GM10847 (cell line): Measurements from ENCODE around the gene DGKQ.

Experiments used
- POLR2A ChIP-seq: IDR thresholded peaks from 2 replicates; pipeline ENCODE4 v1.6.1; 2011; ENCODE audit not compliant: insufficient read length; ENCODE audit errors: extremely low read depth

DGKQ gene

DNA sequence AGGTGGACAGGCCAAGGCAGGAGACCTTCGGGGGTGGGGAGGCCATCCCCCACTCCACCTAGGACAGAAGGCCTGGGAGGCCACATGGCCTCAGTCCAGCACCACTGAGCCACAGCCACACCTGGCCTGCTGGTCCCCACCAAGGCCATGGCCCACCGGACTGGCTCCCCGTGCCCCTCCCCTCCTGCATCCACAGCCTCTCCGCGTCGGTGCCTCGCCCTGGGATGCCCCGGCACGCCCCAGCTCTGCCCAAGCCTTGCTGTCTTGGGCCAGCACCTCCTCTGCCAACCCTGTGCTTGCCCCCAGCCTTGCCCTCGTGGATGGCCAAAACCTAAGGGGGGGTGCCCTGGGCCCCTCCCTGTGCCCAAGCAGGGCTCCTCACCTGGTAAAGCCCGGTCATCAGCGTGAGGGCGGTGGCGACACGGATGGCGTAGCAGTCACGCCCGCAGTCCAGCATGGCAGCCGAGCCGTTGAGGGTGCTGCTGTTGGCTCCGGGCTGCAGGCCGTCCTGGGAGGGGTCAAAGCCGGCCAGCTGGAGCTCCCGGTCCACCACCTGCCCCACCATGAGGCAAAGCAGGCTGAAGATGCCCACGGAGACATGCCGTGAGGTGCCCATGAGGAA is 17.5 kb upstream of the DGKQ start:
- no peak for TF ChIP-seq POLR2A

DNA sequence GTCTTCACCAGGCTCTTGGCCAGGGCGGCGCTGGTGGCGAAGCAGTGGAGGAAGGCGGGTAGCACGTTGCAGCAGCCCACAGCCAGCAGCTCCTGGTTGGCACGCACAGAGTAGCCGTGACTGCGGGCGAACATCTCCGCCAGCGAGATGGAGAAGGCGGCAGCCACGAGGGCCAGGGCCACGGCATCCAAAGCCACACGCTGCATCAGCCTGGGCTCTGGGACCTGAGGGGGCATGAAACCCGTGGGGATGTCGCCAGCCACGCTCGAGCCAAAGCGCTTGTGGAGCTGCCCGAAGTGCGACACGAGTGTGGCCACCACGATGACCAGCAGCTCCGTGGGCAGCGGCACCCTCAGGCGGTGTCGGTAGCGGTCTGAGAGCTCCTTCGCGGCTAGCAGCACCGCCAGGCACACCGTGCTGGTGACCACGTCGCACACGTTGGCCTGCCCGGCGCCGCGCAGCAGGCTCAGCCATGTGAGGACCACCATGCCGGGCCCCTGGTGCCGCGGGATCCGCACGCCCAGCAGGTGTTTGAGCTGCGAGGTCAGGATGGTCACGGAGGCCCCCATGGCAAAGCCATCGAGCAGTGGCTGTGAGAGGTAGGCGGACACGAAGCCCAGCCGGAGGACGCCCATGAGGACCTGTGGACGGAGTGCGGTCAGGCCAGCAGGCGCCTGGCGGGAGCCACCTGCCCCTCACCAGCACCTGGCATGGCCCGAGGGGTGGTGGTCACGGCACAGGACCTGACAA is 16.5 kb upstream of the DGKQ start:
- no peak for TF ChIP-seq POLR2A

DNA sequence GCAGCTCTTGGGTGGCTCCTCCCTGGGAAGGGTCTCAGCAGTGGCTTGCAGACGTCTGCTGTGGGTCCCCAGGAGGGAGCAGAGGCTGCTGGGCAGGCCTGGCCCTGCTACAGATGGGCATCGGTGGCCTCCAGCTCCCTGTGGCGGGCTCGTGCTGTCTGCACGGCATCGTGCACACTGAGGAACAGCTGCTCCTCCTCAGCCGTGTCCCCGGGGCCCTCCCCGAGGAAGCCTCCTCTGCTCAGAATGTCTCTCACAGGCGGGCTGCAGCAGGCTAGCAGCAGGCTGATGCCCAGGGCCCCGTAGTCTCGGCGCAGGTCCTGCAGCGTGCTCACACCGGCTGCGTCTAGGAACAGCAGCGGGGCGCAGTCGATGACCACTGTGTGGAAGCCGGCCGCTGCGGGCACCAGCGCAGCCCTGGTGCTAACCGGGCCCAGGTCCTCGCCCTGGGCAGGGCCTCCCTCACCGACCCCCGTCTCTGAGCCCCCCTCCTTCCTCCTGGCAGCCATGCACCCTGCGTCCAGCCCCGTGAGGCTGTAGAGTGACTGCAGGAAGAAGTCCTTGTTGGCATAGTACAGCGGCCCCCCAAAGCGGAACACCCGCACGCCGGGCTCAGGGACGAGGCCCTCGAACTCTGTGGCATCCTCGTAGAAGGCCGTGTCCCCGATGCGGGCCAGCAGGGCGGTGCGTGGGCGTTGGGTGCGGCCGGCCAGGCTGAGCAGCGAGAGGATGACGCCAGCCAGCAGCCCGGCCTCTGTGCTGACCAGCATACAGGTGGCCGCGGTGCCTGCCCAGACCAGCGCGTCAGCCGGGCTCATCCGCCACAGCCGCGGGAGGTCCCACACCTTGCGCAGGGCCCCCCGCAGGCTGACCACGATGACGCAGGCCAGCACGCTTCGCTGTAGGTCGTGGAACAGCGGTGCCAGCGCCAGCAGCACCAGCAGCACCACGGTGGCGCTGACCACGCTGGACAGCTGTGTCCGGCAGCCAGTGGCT is 15.7 kb upstream of the DGKQ start:
- TF ChIP-seq POLR2A: no peak

DNA sequence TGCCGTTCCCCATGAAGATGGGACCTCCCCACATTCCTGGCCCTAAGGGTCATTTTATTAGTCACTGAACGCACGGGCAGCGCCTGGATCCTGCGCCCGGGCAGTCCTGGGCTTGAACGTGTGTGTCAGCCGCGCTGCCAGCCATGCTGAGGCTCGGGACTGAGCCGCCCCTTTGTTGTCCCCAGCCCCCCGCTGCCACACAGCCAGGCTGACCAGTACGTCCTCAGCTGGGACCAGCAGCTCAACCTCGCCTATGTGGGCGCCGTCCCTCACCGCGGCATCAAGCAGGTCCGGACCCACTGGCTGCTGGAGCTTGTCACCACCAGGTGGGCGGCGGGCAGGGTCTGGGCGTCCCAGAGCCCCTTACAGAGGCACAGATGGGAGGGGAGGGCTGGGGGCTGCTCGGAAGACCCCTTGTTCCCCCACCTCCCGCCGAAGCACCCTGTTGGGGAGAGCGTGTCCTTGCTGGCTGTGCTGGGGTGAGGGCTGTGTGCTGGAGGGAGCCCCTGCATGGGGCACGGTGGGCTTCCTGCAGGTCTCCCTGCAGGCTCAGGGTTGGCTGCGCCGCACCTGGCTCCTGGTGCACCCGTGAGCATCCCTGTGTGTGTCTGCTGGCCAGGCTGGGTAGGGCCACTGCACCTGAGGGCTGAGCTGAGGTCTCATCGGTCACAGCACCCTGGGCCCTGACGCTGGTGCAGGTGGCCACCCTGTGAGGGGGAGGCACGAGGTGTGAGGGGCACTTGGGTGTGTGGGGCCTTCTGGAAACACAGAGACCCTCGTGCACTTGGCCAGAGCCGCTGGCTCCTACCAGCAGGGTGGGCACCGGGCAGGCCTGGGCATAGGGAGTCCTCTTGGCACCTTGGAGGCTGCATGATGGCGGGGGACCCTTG is 14.5 kb upstream of the DGKQ start:
- no peak for TF ChIP-seq POLR2A

DNA sequence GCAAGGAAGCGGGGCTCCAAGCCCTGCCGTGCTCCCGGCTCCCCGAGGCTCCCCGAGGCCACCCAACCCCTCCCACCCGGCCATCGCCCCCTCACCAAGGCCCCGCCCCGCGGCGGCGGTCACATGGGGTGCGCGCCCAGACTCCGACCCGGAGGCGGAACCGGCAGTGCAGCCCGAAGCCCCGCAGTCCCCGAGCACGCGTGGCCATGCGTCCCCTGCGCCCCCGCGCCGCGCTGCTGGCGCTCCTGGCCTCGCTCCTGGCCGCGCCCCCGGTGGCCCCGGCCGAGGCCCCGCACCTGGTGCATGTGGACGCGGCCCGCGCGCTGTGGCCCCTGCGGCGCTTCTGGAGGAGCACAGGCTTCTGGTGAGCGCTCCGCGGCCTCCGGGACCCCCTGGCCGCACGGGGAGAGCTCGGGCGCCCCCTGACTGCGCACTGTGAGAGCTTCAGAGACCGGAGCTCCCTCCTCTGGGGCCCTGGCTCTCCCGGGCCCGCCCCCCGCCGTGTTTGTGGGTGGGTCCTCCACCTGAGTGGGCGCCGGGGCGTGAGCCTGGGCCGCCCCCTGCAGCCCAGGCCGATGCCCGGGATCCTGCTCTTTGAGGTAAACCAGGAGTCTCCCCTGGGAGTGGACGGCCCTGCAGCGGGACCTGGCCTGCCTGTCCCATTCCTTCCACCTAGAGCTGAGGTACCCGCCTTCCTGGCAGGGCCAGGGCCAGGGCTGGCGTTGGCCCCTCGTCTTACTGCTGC is 13.7 kb upstream of the DGKQ start, which contains the start of gene IDUA:
Gene IDUA, plus strand, starts transcription at position 166 of the 745 bp plus-strand sequence. Its CDS starts 41 bp downstream, at position 207.
- TF ChIP-seq POLR2A: no peak

DNA sequence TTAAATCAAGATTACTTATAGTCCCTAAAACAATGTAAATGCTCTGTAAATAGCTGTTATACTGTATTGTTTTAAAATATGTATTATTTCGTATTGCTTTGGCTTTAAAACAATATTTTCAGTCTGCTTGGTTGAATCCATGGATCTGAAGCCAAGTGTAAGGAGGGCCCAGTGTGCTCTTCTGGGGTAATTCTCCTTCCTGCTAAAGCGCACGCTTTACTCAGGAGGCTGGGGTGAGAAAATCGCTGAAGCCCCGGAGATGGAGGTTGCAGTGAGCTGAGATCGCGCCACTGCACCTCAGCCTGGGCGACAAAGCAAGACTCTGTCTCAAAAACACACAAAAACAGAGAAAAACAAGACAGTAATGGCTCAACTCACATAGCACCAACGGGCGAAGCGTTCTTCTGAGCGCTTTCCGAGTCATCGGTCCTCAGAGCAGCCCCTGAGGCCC is 13.1 kb upstream of the DGKQ start:
- no peak for TF ChIP-seq POLR2A

DNA sequence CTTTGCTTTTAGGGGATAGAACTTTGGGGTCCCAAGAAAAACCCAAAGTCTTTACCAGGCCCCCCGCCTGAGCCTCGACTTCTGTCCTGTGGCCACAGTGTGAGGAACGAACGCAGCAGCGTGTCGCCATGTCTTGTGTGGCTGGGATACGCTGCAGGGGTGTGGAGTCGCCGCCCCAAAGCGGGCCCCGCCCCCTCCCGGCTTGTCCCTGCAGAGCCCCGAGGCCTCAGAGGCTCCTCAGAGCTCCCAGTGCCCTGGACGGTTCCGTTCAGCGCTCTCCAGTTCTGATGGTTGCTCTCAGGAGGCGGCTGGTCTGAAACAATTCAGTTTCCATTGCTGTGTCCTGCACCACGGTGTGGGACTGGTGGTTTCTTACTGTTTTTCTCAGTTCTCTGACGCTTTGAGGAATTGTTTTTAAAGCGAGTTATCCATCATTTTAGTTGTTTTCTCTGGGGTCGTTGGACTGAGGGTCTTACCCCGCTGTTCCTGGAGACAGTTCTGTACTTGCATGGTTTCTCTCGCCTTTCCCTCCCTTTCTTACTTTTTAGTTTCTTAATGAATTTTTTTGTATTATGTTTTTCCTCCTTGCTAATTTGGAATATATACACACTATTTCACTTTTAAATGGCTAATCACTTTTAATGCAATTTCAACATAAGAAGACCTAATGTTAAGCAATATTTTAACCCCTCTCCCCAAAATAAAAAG is 11.9 kb upstream of the DGKQ start:
- no peak for TF ChIP-seq POLR2A

DNA sequence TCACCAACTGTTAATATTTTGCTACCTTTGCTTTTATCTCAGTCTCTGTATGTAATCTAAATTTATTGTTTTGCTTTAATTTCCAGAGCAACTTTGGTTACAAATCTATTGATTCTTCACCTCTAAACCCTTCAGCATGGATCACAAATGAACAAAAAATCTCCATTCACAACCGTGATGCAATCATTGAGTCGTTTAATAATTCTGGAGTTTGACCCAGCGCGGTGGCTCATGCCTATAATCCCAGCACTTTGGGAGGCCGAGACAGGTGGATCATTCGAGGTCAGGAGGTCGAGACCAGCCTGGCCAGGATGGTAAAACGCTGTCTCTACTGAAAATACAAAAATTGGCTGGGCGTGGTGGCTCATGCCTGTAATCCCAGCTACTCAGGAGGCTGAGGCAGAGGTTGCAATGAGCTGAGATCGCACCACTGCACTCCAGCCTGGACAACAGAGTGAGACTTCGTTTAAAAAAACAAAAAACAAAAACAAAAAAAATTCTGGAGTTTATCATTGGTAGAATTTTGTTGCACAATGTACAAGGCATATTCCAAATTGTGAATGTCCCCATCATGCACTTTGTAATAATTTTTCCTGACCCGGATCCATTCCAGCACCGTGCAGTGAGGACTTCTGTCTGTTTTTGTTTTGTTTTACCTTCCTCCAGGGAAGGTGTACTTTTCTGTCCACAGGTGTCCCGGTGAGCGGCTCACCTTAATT is 11.1 kb upstream of the DGKQ start:
- no peak for TF ChIP-seq POLR2A

DNA sequence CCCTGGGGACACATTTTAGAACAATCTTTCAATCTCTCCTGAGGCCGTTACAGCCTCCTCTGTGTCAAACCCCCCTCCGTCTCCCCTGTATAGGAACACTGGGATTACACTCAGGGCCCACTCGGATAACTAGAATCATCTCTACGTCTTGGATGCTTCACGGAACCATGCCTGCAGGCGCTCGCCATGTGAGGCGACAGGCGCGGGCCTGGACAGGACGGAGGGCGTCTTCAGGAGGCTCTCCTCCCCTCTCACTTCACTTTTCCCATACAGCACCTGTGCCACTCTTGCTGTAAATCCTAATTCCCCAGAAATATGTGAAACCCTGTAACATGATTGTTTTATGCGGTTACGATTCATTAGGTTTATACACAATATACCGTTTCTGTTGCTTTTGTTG is 9.4 kb upstream of the DGKQ start:
- TF ChIP-seq POLR2A: no peak

DNA sequence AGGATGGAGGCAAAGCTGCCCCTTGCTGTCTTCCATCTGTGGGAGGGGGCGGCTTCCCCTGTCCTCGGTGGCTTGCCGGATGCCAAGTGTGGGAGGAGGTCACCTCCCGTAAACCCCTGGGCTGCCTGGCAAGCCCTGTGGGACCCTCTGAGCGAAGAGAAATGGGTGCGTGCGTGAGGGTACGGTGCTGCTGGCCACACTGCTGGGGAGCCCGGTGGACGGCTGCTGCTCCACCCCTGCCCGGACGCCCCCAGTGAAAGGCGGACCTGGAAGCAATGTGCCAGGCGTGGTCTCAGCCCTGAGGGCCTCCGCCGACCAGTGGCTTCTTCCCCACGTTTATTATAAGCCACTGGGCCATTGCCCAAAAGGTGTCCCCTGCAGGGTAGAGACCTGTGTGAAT is 8.9 kb upstream of the DGKQ start:
- no peak for TF ChIP-seq POLR2A

DNA sequence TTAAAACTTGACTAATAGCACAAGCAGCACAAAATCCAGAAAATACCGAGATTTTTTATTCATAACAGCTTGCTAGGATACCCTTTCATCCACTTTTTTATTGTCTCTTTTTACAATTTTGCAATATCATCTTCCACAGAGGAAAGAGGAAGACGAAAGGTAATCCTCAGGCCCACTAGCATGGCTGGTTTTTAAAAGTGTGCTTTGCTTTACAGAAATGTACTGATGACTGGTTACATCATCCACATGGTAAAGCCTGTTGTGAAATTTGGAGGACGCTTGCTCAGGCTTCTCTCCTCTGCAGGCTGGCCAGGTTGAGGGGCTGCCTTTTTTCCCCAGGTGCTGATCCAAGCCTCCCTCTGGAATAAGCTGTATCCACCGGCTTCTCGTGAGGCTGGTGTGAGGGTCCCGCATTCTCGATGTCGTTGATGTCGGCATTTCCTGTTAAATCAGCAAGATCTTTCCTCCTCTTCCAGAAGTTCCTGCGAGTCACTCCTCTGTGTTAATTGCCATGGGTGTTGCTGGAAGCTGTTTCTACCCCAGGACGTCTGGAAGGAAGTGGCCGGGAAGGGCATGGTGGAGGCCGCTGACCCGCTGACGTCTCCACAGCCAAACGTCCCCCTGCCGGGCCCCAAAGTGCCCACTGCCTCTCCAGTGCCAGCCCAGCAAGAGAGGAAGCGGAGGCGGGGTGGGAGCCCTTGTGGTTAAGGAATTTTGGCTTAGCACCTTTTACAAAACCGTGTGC is 5.8 kb upstream of the DGKQ start:
- no peak for TF ChIP-seq POLR2A

DNA sequence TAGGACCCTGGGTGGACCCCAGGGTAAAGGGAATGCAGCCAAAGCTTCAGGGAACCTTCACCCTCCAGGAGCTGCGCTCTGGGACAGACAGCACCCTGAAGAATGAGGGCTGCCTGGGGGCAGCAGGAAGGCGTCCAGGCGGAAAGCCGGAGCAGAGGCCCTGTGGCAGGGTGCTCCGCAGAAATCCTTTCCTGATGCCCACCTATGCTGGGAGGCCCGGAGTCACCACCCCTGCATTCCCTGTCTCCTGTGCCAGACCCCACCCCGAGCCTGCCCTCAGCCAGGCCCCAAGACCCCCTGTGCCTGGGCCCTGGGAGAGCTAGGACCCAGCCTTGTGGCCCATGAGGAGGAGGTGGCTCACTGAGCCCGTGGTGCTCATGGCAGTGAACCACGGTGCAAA is 1.3 kb upstream of the DGKQ start:
- TF ChIP-seq POLR2A: no peak
